HepG2 (cell line): Measurements from ENCODE around the gene MBTPS1. TPM values are rescaled to one million over a fixed set of nuclear protein-coding genes. Genes with fewer than 3 reads are reported as not detected.

ENCODE experiments used
- AGO2 ChIP-seq: fragments of 200-400 bp; formaldehyde crosslinking; optimal IDR thresholded peaks from 2 replicates; pipeline ENCODE3; 2017; ENCODE audit warnings: mild to moderate bottlenecking, low read depth, low read length, moderate library complexity
- ATF4 ChIP-seq, 2 experiments: fragments of 450-650 bp in 1 of 2; sonication (generic) in 1 of 2; formaldehyde crosslinking; IDR thresholded peaks; 2 replicates each; pipeline versions ENCODE4 v1.5.0 to v1.8.0; 2020 to 2022; ENCODE audit warnings: mild to moderate bottlenecking in 1 of 2, missing genetic modification reagents in 1 of 2
- CEBPZ ChIP-seq: IDR thresholded peaks from 2 replicates; pipeline ENCODE4 v1.6.1; 2012; ENCODE audit warnings: low read length, improper control_type of control experiment
- CENPBD1 ChIP-seq: sonication (generic); formaldehyde crosslinking; IDR thresholded peaks from 2 replicates; pipeline ENCODE4 v1.8.0; 2022; ENCODE audit warnings: missing genetic modification reagents, low read depth, mild to moderate bottlenecking, borderline replicate concordance
- FOXP4 ChIP-seq: sonication (generic); formaldehyde crosslinking; IDR thresholded peaks from 2 replicates; pipeline ENCODE4 v1.4.0; 2020; ENCODE audit warnings: missing genetic modification reagents
- GTF3A ChIP-seq: sonication (generic); formaldehyde crosslinking; conservative IDR thresholded peaks from 2 replicates; pipeline ENCODE4 v1.4.0; 2020; ENCODE audit warnings: mild to moderate bottlenecking, missing genetic modification reagents
- KAT7 ChIP-seq: IDR thresholded peaks from 2 replicates; pipeline ENCODE4 v1.6.1; 2018; ENCODE audit warnings: borderline replicate concordance, missing compliant biosample characterization
- NFIB ChIP-seq: sonication (generic); formaldehyde crosslinking; IDR thresholded peaks from 2 replicates; pipeline ENCODE4 v1.9.0; 2021; ENCODE audit warnings: missing genetic modification reagents, mild to moderate bottlenecking, borderline replicate concordance
- PLRG1 ChIP-seq: fragments of 450-650 bp; conservative IDR thresholded peaks from 2 replicates; pipeline ENCODE4 v1.6.1; 2016
- SAP130 ChIP-seq: IDR thresholded peaks from 2 replicates; pipeline ENCODE4 v1.6.1; 2016; ENCODE audit warnings: low read depth
- SMARCE1 ChIP-seq: fragments of 450-650 bp; IDR thresholded peaks from 2 replicates; pipeline ENCODE4 v1.6.1; 2017; ENCODE audit warnings: borderline replicate concordance
- TBL1XR1 ChIP-seq: fragments of 150-350 bp; IDR thresholded peaks from 2 replicates; pipeline ENCODE4 v1.6.1; 2014; ENCODE audit warnings: borderline replicate concordance, low read length; ENCODE audit not compliant: partially characterized antibody
- ZBTB25 ChIP-seq: IDR thresholded peaks from 2 replicates; pipeline ENCODE4 v1.6.1; 2018; ENCODE audit warnings: missing genetic modification reagents
- ZBTB3 ChIP-seq: sonication (generic); formaldehyde crosslinking; IDR thresholded peaks from 2 replicates; pipeline ENCODE4 v1.4.0; 2020; ENCODE audit warnings: low read depth, mild to moderate bottlenecking, moderate library complexity, missing genetic modification reagents, borderline replicate concordance
- ZBTB38 ChIP-seq: sonication (generic); formaldehyde crosslinking; IDR thresholded peaks from 2 replicates; pipeline ENCODE4 v1.5.1; 2020; ENCODE audit warnings: mild to moderate bottlenecking, missing genetic modification reagents
- ZKSCAN5 ChIP-seq: sonication (generic); formaldehyde crosslinking; IDR thresholded peaks from 2 replicates; pipeline ENCODE4 v1.5.1; 2020; ENCODE audit warnings: mild to moderate bottlenecking, missing genetic modification reagents
- ZNF276 ChIP-seq: sonication (generic); formaldehyde crosslinking; IDR thresholded peaks from 2 replicates; pipeline ENCODE4 v1.4.0; 2020; ENCODE audit warnings: mild to moderate bottlenecking, low read depth, missing genetic modification reagents
- ZNF557 ChIP-seq: sonication (generic); formaldehyde crosslinking; IDR thresholded peaks from 2 replicates; pipeline ENCODE4 v1.4.0; 2020; ENCODE audit warnings: missing genetic modification reagents
- ZNF580 ChIP-seq: IDR thresholded peaks from 2 replicates; pipeline ENCODE4 v1.6.1; 2016; ENCODE audit warnings: low read depth, borderline replicate concordance
- ZNF775 ChIP-seq: sonication (generic); formaldehyde crosslinking; IDR thresholded peaks from 2 replicates; pipeline ENCODE4 v1.4.0; 2020; ENCODE audit warnings: missing genetic modification reagents, mild to moderate bottlenecking, moderate library complexity, borderline replicate concordance
- polyA plus RNA-seq, 8 experiments: library from polyadenylated mRNA; depleted of rRNA in 3 of 8; stranded (reverse) in 7 of 8; unstranded in 1 of 8; fragments of >200 nt; fragmentation: Illumina TruSeq in 4 of 8; extraction: Trizol in 4 of 8; gene quantifications; 2 replicates each; pipeline versions ENCODE4 v1.2.1 to v1.2.3, GENCODE V29; 2011 to 2016; ENCODE audit warnings: low read depth in 4 of 8, missing spikeins in 1 of 8, mixed read lengths in 1 of 8; ENCODE audit not compliant: insufficient read depth in 1 of 8
- total RNA-seq, 5 experiments: library from RNA; depleted of rRNA; stranded (reverse); fragments of >200 nt; fragmentation: Illumina TruSeq; extraction: Trizol; gene quantifications; 2 replicates each; pipeline ENCODE4 v1.2.3, GENCODE V29; 2016; ENCODE audit warnings: low read depth in 1 of 5

Gene MBTPS1
- total and polyA plus RNA-seq, 2 of the 13 experiments (the other 11 are each of a cell fraction or from before 2014, with no cell fraction given), result 56.7 to 91.3 TPM

- no peak for TF ChIP-seq ZBTB25 (CRISPR knock-in tag)
- TF ChIP-seq FOXP4, result no peak
- TF ChIP-seq SAP130, result peak; percentile 76
- TF ChIP-seq ZNF276, result no peak
- no peak for TF ChIP-seq KAT7
- TF ChIP-seq ATF4 (CRISPR knock-in tag; IDR thresholded peaks at IDR 0.05), result peak in 1 of 2 experiments; percentile 65; a peak in 2 of 4 replicates
- TF ChIP-seq ZKSCAN5 (CRISPR knock-in tag), result no peak
- TF ChIP-seq SMARCE1, result no peak
- no peak for TF ChIP-seq ZNF557 (CRISPR knock-in tag)
- no peak for TF ChIP-seq CEBPZ
- 0 out of 2 replicates have a peak, but pooled peaks have one; percentile 57 for TF ChIP-seq GTF3A (CRISPR knock-in tag)
- TF ChIP-seq CENPBD1 (CRISPR knock-in tag), result no peak
- TF ChIP-seq PLRG1, result no peak
- no peak for TF ChIP-seq ZNF775 (CRISPR knock-in tag)
- no peak for TF ChIP-seq ZBTB3 (CRISPR knock-in tag)
- no peak for TF ChIP-seq ZNF580 (CRISPR knock-in tag)
- TF ChIP-seq ZBTB38 (CRISPR knock-in tag), result peak; percentile 59
- no peak for TF ChIP-seq NFIB (CRISPR knock-in tag)
- TF ChIP-seq TBL1XR1, result no peak
- TF ChIP-seq AGO2, result no peak
These were observed 24.5 kb upstream of the MBTPS1 start (continued) for GRCh38 chr16:84141143-84141670.
